Measurements from ENCODE around the gene NKAIN4. TPM values are rescaled to one million over a fixed set of nuclear protein-coding genes. Genes with fewer than 3 reads are reported as not detected.

NKAIN4 gene
- total RNA-seq, 1 donor from 2014 or later, result not detected

- no peak for TF ChIP-seq CTCF (IDR thresholded peaks at IDR 0.05)
- Histone ChIP-seq H3K36me3 (no peaks in the 10 kb centered on the region), H3K27me3 (peaks cover 7% of the 10 kb centered on the region), H3K27ac (no peak overlapping the region), H3K4me3 (no peak overlapping the region), H3K4me1 (peaks cover 18% of the 10 kb centered on the region), H3K9me3 (no peaks in the 10 kb centered on the region)
- no peak for ATAC-seq
- DNase-seq, result no peak
- intact Hi-C loops (cut with DNase I), result no loop called here
Measured at GRCh38 chr20:63270606-63271325, 16.5 kb upstream of the NKAIN4 start.

- DNase-seq, result no peak
- H3K4me3 ChIP-seq, result no peak overlapping the region
- no peak for TF ChIP-seq CTCF (IDR thresholded peaks at IDR 0.05)
- H3K9me3 ChIP-seq, result no peaks in the 10 kb centered on the region
- H3K4me1 ChIP-seq, result peaks cover 12% of the 10 kb centered on the region
- peaks cover 13% of the 10 kb centered on the region for H3K27me3 ChIP-seq
- no peak overlapping the region for H3K27ac ChIP-seq
- H3K36me3 ChIP-seq, result no peaks in the 10 kb centered on the region
- no peak for ATAC-seq
- intact Hi-C loops (cut with DNase I), result no loop called here
Measured at GRCh38 chr20:63269724-63270123, 15.5 kb upstream of the NKAIN4 start.

GRCh38 chr20:63268671-63269439, 14.6 kb upstream of the NKAIN4 start:
- peaks cover 3% of the 10 kb centered on the region for H3K4me1 ChIP-seq
- ATAC-seq (no peak), DNase-seq (no peak)
- no peak for TF ChIP-seq CTCF (IDR thresholded peaks at IDR 0.05)
- no peak overlapping the region for H3K27ac ChIP-seq
- intact Hi-C loops (cut with DNase I), result no loop called here
- H3K9me3 ChIP-seq, result no peaks in the 10 kb centered on the region
- H3K27me3 ChIP-seq, result peaks cover 21% of the 10 kb centered on the region
- no peak overlapping the region for H3K4me3 ChIP-seq
- no peaks in the 10 kb centered on the region for H3K36me3 ChIP-seq

- DNase-seq (no peak), ATAC-seq (no peak)
- peaks cover 21% of the 10 kb centered on the region for H3K27me3 ChIP-seq
- H3K27ac ChIP-seq, result no peak overlapping the region
- H3K9me3 ChIP-seq, result no peaks in the 10 kb centered on the region
- no peaks in the 10 kb centered on the region for H3K4me1 ChIP-seq
- intact Hi-C loops (cut with DNase I), result no loop called here
- no peak for TF ChIP-seq CTCF (IDR thresholded peaks at IDR 0.05)
- no peaks in the 10 kb centered on the region for H3K36me3 ChIP-seq
- no peak overlapping the region for H3K4me3 ChIP-seq
Measured at GRCh38 chr20:63268256-63268655, 14.0 kb upstream of the NKAIN4 start.

GRCh38 chr20:63267691-63268090, 13.4 kb upstream of the NKAIN4 start:
- intact Hi-C loops (cut with DNase I), result no loop called here
- no peak overlapping the region for H3K27ac ChIP-seq

More at GRCh38 chr20:63267691-63268090, 13.4 kb upstream of the NKAIN4 start:
- DNase-seq, result no peak
- TF ChIP-seq CTCF (IDR thresholded peaks at IDR 0.05), result no peak
- ATAC-seq, result no peak
- Histone ChIP-seq H3K36me3 (no peaks in the 10 kb centered on the region), H3K9me3 (no peaks in the 10 kb centered on the region), H3K4me1 (no peaks in the 10 kb centered on the region), H3K4me3 (no peak overlapping the region), H3K27me3 (peaks cover 24% of the 10 kb centered on the region)
